Measurements from ENCODE around the gene ZNF428.
"Not testable (repeated sequence)": the region's sequence is repeated elsewhere in the genome, so short reads cannot be mapped to it uniquely, and the experiment has no call there.

Gene ZNF428

DNA sequence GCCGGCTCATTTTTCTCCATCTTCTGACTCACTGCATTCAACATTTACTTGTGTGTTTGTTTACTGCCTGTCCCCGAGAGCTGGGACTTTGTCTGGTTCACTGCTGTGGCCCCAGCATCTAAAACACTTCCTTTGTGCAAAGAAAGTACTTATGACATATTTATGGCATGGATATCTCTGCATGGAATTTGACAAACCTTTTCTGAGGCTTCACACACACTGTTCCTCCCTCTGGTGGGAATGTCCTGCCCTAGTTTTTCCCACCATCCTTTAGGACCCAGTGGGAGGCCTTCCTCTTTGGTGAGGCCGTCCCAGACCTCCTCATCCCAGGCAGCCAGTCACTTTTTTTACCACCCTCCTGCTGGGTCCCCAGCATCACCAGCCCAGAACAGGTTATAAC lies 8.9 kb downstream of the ZNF428 start:
- no peak overlapping the region for H3K4me3 ChIP-seq (replicated peaks in 1 of 2; ENCODE audit: low read depth in 2 of 2, low read length in 2 of 2)
- DNase-seq (ENCODE audit: low read depth in 2 of 2) = peak in 1 of 2 donors; percentile 18
- TF ChIP-seq, protein P1, sequence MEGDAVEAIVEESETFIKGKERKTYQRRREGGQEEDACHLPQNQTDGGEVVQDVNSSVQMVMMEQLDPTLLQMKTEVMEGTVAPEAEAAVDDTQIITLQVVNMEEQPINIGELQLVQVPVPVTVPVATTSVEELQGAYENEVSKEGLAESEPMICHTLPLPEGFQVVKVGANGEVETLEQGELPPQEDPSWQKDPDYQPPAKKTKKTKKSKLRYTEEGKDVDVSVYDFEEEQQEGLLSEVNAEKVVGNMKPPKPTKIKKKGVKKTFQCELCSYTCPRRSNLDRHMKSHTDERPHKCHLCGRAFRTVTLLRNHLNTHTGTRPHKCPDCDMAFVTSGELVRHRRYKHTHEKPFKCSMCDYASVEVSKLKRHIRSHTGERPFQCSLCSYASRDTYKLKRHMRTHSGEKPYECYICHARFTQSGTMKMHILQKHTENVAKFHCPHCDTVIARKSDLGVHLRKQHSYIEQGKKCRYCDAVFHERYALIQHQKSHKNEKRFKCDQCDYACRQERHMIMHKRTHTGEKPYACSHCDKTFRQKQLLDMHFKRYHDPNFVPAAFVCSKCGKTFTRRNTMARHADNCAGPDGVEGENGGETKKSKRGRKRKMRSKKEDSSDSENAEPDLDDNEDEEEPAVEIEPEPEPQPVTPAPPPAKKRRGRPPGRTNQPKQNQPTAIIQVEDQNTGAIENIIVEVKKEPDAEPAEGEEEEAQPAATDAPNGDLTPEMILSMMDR (IDR thresholded peaks at IDR 0.05; ENCODE audit: low read depth, low read length) = no peak

DNA sequence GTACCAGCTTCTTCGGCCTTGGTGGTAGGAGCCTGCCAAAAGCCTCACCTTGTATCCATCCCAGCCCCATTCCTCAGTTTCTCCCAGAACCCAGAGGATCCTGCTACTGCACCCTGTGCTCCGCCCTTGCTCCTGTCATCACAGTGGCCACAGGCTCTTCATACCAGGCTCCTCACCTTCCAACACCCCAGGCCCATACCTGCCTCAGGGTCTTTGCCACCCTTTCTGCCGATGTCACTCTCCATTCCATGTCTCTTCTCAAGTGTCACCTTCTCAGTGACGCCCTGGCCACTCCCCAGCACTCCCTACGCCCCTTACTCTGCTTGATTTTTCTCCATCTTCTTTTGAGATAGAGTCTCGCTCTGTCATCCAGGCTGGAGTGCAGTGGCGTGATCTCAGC lies 9.6 kb downstream of the ZNF428 start:
- TF ChIP-seq, protein P1 (IDR thresholded peaks at IDR 0.05; ENCODE audit: low read depth, low read length) = no peak
- DNase-seq (ENCODE audit: low read depth in 2 of 2) = no peak
- H3K4me3 ChIP-seq (replicated peaks in 1 of 2; ENCODE audit: low read depth in 2 of 2, low read length in 2 of 2) = no peak overlapping the region

DNA sequence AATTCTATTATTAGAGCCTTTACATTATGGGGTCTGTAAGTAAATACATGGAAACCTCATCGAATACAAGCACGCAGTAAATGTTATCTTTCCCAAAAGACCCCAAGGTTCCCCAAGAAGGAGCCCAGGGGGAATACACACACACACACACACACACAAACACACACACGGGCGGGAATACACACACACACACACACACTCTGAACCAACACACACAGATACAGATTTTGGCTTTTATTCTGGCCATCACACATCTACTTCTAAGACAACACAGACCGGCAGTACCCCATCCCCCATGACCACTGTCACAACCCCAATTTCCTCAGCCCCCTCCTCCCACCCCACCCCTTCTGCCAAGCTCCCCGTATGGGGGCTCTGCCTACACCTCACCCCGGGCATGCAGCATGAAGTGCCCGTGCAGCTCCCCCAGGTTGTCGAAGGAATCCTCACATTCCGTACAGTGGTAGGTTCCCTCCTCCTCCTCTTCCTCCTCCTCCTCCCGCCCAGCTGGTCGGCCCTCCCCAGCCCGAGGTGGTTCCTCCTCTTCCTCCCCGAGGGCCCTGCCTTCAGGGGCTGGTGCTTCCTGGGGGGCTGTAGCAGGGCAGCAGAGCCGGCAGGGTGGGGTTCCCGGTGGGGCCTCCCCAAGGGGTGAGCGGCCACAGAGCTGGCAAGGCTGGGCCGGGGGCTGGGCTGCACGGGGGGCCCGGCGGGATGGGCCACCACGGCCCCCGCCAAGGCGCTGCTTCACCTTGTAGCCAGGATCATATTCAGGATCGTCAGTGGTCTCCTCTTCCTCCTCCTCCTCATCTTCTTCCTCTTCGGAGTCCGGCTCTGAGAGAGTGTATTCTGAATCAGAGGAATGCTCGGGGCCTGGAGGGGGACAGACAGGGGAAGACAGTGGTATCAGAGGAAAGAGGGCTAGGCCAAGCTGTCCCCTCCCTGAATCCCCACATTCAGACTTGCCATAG lies 11.9 kb downstream of the ZNF428 start:
- DNase-seq (ENCODE audit: low read depth in 2 of 2) = no peak

DNA sequence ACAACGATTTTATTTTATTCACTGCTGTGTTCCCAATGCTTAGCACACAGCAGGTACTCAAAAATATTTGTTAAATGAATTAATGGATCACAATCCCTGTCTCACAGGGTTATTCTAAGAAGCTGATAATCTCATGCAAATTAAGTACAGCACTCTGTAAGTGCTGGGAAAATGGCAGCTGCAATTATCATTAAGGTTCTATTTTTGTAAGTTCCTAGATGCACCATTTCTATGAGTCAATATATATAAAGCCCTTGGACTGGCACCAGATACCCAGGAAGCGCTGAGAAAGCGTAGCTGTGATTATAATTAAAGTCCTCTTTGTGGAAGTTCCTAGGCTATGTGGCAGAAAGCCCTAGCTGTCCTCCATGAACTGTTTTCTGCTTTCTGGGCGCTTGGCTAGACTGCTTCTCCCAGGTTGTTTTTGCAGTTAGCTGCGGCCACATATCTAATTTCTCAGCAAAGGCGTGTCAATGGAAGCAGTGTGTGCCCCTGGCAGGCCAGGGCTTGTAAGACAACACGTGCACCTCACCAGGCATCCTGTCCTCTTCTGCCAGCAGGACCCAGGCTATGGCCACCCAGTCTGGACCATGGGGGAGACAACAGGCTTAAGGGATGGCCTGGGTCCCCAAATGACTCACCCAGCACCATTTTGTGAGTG lies 12.7 kb downstream of the ZNF428 start:
- no peak overlapping the region for H3K4me3 ChIP-seq (replicated peaks in 1 of 2; ENCODE audit: low read depth in 2 of 2, low read length in 2 of 2)
- DNase-seq (ENCODE audit: low read depth in 2 of 2) = no peak
- TF ChIP-seq, protein P1 (IDR thresholded peaks at IDR 0.05; ENCODE audit: low read depth, low read length) = no peak

More for the DNA sequence above, 11.9 kb downstream of the ZNF428 start:
- TF ChIP-seq, protein P1 (IDR thresholded peaks at IDR 0.05; ENCODE audit: low read depth, low read length) = no peak
- H3K4me3 ChIP-seq (replicated peaks in 1 of 2; ENCODE audit: low read depth in 2 of 2, low read length in 2 of 2) = no peak overlapping the region

DNA sequence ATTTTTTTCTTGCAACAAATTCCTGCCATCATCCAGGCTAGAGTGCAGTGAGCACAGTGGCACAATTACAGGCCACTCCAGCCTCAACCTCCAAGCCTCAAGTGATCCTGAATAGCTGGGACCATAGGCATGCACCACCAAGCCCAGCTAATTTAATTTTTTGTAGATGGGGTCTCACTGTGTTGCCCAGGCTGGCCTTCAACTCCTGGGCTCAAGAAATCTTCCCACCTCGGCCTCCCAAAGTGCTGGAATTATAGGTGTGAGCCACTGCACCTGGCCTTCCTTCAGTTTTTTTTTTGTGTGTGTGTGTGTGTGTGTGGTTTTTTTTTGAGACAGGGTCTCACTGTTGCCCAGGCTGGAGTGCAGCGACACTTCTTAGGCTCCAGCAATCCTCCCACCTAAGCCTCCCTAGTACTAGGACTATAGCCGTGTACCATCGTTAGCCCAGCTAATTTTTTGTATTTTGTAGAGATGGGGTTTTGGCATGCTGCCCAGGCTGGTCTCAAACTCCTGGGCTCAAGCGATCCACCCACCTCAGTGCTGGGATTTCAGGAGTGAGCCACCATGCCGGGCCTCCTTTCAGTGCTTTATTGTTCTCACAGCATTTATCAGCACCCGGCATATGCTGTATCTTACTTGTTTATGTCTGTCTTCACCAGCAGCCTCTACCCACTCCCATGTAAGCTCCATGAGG lies 13.4 kb downstream of the ZNF428 start:
- no peak overlapping the region for H3K4me3 ChIP-seq (replicated peaks in 1 of 2; ENCODE audit: low read depth in 2 of 2, low read length in 2 of 2)
- no peak for DNase-seq (ENCODE audit: low read depth in 2 of 2)
- TF ChIP-seq, protein P1 (IDR thresholded peaks at IDR 0.05; ENCODE audit: low read depth, low read length) = no peak

DNA sequence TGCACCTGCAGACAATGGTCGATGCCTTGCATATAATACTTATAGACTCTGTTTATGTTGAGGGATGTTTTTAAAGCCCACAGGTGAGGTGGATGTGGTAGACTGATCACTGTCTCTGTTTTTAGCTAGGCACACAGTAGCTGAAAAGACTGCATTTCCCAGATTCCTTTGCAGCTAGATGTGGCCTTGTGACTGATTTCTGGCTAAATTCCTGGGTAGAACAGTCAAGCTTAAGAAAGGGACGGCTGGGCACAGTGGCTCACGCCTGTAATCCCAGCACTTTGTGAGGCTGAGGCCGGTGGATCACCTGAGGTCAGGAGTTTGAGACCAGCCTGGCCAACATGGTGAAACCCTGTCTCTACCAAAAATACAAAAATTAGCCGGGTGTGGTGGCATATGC lies 19.1 kb downstream of the ZNF428 start:
- H3K4me3 ChIP-seq (replicated peaks in 1 of 2; ENCODE audit: low read depth in 2 of 2, low read length in 2 of 2); DNase-seq (ENCODE audit: low read depth in 2 of 2): not testable (repeated sequence)
